NOMO-1 (cell line): ENCODE data around the gene DAO.
A peak's percentile ranks its signal among the peaks of the same experiment; 100 is the strongest.

Source experiments
- DNase-seq, 2 experiments: peaks; one replicate each; lab custom pipeline; 2025; ENCODE audit not compliant: unreplicated experiment in 2 of 2; lab: John Stamatoyannopoulos, UW

DAO gene

DNA sequence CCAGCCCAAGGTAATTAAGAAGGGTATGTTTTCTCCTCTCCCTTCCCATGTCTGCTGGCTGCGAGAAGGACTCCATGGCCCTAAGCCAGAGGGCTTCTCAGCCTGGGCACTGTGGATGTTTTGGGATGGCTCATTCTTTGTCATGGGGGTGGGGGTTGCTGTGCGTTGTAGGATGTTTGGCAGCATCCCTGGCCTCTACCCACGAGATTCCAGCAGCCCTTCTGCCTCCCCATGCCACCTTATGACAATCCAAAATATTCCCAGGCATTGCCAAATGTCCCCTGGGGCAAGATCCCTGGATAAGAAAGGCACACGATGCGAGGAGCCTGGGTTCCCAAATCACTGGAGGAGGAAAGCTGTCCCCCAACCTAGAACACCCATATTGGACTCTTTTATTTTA lies 36.4 kb downstream of the DAO start:
- no peak for DNase-seq

DNA sequence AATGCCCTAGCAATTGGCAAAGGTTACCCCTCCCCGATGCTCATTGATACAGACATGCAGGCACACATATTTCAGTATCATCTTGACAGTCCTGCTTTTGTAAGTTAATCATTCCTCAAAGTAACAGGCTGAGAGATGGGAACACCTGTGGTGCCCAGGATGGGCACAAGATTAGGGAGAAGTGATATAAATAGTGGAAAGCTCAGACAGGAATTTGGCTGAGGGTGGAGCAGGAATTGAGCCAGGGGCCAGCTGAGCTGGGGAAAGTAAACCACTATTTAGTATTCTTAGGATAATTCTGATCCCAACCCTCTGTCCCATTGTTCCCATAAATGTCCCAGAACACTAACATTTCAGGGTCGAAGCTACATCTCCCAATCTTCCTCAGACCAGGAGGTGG lies 38.3 kb downstream of the DAO start:
- DNase-seq: no peak

DNA sequence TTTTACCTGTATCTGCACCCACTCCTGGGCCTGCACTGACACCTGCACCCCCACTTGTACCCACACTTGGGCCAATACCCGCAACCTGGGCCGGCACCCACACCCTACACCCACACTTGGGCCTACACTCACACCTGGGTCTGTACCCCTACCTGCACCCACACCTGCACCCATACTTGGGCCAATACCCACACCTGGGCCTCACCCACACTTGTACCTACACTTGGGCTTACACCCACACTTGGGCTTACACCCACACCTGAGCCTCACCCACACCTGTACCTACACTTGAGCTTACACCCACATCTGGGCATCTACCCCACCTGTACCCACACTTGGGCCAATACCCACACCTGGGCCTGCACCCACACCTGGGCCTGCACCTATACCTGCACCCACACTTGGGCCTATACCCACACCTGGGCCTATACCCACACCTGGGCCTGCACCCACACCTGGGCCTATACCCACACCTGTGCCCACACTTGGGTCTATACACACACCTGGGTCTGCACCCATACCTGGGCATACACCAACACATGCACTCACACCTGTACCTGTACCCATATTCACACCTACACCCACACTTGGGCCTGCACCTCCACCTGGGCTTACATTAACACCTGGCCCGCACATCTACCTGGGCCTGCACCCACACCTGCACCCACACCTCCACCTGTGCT lies 39.2 kb downstream of the DAO start:
- no peak for DNase-seq

DNA sequence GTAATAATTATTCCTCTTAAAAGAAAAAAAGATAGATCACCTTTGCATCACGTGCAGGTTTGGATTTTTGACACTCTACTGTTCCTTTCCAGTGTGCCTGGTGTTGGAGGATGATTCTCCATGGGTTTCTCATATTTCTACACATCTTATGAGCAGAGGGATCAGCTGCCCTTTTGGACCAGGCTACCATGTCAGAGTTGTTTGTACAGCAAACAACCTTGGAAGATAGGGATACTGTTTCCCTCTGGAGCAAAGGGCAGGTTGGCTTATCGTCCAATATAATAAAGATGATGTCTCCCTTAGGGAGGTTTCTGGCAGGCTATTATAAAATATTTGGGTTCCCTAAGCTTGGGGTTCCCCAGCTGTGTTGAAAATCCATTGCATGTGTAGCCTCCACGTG lies 42.1 kb downstream of the DAO start:
- DNase-seq: no peak

DNA sequence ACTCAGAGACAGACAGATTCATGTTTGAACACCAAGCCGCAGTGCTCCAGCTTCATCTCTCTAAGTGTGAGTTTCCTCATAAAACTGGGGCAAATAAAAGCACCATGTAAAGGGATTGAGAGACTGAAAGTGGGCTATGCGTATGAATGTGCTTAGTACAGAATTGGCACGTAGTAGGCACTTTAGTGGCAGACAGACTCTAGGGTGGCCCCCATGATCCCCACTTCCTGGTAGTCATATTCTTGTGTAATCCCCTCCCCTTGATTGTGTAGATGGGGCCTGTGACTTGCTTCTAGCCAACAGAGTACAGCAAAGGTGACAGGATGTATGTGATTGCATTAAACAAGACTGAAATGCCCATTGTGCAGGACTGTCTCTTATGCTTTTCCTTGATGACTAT lies 43.0 kb downstream of the DAO start:
- DNase-seq: no peak

DNA sequence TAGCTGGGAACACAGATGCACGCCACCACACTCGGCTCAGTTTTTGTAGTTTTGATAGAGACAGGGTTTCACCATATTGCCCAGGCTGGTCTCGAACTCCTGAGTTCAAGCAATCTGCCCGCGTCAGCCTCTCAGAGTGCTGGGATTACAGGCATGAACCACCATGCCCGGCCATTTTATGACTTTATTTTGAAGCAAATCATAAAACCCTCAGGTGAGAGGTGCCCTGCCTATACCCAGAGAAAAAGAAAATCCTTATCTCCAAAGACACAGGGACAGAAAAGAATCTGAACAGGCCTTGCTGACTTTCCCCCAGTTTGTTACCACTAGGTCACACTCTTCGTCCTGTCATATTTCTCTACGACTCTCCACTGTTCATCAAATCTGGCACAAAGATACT lies 48.8 kb downstream of the DAO start:
- DNase-seq: no peak

DNA sequence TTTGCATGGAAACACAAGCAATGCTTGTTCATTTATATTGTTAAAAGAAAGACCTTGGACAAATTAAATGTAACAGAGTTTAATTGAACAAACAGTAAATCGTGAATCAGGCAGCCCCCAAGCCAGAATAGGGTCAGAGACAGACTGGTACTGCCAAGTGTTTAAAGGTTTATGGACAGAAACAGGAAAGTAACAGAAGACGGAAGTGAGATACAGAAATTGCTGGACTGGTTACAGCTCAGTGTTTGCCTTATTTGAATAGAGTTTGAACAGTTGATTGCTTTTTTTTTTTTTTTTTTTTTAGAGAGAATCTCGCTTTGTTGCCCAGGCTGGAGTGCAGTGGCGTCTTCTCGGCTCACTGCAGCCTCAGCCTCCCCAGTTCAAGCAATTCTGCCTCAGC lies 50.3 kb downstream of the DAO start:
- DNase-seq: no peak

DNA sequence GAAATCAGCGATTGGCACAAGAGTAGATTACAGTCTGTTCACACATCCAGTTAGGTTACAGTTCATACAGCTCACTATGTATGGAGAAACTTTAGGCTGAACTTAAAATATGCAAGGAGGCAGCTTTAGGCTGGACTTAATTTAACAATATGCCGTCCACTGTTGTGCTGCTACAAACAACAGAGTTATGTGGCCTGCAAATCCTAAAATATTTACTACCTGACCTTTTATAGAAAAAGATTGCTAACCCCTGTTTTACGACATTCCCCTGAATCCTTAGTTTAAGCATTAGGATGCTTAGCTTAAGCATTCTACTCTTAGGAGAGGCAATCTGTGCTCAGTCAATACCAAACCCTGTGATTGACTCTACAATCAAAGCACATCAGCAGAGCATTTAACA lies 50.9 kb downstream of the DAO start:
- no peak for DNase-seq

DNA sequence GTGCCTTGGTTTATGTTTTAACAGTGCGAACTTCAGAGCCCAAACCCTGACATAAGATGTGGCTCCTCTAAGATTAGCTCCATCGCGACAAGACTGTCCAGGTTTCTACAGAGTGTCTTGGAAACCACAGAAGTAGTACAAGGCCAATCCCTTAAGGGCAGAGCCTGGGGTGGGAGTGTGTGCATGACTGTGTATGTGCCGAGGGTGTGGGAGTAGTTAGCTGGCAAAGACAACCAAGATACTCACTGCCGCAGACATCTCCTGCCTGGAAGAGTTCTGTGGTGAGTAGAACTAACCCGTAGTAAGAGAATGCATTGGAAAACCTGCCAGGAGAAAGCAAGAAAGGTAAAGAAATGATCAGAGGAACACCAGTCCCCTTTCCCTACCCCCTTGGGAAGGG lies 54.1 kb downstream of the DAO start:
- DNase-seq: no peak

DNA sequence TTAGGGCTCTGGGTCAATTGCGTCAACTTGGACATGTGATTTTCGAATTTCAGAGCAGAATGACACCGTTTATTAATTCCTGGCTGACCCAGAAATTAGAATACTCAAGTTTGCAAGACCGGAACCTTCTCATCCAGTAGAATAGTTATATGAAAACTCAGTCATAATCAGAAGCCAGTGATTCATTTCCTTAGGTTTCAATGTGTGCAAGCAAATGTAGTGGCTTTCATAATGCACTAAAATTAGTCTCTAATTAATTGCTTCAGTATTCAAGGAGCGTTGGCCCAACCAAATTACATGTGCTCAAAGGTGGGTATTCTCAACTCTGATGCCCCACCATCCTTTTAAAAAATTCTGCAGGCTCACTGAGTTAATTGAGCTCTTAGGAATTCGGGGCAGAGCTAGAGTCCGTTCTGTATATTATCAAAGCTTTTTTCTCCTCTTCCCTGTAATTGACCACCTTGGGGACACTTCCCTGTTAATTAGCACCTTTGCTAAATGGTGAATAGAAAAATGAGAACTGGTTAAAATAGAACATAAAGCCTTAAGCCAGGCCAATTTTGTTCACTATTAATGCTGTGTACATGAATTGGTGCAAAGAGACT lies 55.4 kb downstream of the DAO start:
- DNase-seq: no peak

DNA sequence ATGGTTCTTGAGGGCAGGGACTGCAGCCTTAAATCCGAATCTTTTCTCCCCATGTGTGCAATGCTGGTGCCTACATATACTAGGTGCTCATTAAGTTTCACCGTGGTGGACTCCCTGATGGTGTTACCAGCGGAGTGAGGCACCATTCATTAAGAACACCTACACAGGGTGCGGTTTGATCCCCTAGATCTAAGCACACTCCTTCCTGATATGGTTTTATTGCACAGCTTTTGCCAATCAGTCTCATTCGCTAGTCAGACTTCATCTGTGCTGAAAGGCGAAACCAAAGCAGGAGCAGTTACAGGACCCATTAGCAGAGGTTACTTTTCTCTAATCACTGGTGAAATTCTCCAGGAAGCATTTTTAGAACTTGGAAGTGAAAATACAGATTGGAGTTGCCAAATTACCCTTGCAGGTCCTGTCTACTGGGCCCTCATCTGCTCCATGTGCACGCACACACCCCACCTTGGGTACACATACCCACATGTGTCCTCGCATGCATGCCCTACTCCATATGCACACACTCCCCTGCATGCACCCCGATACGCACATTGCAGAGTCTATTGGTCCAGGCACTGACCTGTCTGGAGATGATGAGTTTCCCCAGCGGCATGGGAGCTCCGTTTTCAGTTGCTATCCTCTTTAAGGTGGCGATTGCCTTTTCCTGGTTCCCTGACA lies 58.5 kb downstream of the DAO start:
- DNase-seq: no peak

DNA sequence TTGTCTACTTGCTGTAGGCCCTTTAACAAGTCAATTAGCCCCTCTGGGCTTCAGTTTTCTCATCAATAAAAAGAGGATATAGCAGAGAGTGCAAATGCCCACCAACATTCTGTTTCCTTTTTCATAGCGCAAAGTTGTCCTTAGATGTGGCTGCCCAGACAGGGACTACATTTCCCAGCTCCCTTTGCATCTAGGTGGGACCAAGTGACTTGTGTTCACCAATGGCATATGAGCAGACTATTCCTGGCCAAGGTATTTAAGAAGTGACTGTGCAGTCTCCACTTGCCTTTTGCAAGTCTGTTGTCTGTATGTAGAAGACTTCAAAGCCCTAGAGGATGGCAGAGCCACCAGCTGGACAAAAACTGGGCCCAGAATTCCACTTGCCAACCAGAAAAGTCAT lies 59.7 kb downstream of the DAO start:
- DNase-seq: peak; percentile 10 to 62

DNA sequence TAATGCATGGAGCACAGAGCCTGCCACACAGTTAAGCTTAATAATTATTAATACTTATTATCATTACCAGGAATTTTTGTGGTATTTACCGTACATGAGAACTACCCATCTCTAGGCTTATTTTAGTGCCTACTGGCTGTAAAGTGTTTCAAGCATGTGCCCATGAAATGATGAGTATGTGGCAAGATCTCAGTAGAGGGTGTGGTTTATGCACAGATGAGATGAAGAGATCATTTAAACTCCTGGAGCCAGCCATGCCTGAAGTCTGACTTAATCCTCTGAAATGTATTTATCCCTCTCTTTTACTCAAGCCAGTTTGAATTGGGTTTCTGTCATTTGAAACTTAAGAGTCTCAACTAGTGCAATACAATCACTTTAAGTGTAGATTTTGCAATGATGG lies 60.2 kb downstream of the DAO start:
- DNase-seq: no peak

DNA sequence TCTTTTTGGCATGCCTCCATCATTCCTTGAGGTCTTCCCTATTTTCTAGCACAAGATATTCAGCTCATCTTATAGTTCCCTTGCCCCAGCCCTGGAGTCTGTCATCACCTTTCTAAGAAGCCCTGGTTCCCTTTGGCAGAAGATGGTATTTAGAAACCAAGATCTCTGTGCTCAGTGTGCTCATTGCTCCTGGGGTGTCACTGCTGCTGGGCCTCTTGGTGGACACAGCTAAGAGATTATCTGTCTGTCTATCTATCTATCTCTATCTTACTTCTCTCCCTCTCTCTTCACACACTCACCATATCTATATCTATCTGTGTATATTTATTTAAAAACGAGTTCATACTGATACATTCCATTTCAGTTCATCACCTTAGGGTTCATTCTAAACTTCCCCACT lies 67.2 kb downstream of the DAO start:
- DNase-seq: no peak

DNA sequence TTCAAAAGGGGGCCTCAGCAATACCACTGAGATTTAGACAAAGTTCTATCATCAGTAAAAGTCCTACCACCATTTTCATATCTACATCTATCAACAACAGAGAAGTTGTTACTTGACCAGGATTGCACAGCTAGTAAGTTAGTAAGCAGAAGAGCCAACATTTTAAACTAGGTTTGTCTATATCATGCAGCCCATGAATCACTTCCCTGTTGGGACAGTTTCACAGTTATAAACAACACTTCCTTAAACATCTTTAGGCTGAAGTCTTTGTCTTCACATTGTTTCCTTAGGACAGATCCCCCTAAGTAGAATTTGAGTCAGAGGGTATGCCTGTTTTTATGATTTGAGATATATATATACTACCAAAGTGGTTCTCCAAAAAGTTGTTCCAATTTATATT lies 68.5 kb downstream of the DAO start:
- DNase-seq: peak; percentile 45 to 85

DNA sequence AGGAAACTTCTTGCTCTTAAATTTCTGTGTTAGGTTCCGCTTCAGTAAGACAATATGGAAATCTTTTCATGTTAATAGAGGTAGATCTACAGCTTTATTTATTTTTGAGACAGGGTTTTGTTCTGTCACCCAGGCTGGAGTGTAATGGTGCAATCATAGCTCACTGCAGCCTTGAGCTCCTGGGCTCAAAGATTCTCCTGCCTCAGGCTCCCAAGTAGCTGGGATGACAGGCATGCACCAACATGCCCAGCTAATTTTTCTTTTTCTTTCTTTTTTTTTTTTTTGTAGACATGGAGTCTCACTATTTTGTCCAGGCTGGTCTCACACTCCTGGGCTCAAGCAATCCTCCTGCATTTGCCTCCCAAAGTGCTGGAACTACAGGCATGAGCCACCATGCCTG lies 70.1 kb downstream of the DAO start:
- DNase-seq: no peak
